SKM-1 (cell line): ENCODE results near the gene NKAIN4.

Experiments used
- DNase-seq: peaks from one replicate; lab custom pipeline; 2025; ENCODE audit not compliant: unreplicated experiment; lab: John Stamatoyannopoulos, UW

The NKAIN4 gene

DNA sequence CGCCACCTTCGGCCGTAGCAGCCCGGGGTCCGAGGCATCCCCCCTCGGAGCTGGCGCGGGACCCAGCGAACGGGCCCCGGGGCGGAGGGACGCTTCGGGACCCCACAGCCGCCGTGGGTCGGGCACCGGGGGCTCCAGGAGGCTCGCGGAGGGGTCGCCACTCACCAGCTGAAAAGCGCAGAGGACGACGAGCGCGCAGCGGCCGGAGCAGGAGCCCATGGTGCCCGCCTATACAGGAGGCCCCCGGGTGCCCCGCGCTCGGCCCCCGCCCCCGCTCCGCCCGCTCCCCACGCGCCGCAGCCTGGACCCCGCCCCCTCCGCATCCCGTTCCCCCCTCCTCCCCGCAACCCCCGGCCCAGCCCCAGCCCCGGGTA lies at the start of gene NKAIN4:
Gene NKAIN4 (minus strand): TSS at position 232 of the 374 bp plus-strand sequence. CDS start 13 bp downstream, at position 219.
- no peak for DNase-seq

DNA sequence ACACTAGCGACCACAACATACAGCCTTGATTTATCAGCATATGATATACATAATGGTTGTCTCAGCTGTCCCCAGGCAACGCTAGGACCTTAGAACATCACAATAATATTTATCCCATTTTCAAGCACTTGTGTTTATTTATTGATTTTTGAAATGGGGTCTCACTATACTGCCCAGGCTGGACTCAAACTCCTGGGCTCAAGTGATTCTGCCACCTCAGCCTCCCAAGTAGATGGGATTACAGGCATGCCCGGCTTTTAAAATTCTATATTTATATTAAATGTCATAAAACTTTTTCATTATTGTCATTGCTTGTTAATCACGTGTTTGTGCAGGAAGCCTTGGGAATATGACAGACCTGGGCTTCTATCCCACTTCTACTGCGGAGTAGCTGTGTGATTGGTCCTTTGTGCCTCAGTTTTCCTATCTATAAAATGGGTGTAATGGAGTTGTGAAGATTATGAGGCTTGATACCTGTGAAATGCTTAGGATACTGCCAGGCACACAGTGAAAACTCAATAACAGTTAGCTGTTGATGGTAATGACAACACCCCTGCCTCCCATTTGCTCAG lies 48.9 kb upstream of the NKAIN4 start:
- no peak for DNase-seq

DNA sequence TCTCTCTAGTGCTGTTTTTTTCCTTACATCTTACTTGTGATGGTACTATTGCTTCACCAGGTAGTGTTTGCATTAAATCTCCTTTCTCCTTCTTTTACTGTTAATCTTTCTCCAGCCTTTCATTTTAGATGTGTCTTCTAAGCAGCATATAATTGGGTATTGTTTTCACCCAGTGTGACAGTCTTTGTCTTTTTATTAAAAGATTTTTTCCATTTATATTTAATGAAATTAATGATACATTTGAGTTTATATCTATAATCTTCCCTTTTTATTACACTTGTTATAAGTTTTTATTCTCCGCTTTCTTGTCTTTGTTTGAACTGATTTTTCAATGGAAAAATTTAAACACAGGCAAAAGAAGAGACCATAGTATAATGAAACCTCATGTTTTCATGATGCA lies 47.4 kb upstream of the NKAIN4 start:
- no peak for DNase-seq

DNA sequence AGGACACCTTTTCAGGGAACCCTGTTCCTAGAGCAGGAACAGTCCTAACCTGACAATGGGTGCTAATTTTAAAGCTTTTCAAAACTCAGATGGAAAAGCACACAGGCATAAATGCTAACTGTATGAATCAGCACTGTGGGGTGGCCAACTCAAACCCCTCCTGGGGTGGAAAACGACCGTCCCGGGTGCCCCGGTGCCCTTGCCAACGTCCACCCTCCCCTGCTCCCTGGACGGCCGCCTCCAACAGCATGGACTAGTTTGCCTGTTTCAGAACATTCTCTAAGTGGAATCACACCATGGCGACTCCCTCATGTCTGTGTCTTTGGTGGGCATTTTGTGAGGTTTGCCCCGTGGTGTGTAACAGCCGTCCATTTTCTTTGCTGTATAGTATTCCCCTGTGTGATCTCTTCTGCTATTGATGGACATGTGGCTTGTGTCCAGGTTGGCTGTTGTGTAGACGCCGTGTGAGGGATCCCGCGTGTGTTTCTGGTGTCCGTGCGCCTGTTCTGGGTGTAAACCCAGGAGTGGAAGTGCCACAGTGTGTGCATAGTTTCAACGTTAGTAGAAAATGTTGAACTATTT lies 44.6 kb upstream of the NKAIN4 start:
- DNase-seq = no peak

DNA sequence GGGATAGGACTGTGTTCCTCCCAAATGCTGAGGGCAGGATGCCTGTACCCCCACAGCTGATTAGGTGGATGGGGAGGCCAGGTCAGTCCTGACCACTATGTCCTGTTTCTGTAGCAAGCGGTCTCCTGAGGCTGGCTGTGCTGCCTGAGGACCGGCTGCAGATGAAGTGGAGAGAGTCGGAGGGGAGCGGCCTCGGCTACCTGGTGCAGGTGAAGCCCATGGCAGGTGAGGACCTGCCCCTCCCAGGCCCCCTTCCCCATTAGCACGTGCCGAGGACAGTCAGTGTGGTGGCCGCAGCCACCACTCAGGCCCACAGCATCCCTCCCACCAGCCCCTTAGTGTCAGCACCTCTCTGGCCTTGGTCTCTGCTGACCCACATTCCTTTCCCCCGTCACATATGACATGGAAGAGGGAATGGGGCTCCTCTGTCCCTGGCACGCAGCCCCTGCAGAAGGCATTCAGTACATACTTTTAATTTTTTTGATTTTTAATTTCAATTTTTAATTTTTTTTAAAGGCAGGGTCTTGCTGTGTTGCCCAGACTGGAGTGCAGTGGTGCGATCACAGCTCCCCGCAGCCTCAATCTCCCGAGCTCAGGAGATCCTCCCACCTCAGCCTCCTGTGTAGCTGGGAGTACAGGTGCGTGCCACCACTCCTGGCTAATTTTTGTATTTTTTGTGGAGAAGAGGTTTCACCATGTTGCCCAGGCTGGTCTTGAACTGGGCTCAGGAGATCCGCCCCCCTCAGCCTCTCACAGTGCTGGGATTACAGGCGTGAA lies 43.7 kb upstream of the NKAIN4 start:
- DNase-seq = no peak

DNA sequence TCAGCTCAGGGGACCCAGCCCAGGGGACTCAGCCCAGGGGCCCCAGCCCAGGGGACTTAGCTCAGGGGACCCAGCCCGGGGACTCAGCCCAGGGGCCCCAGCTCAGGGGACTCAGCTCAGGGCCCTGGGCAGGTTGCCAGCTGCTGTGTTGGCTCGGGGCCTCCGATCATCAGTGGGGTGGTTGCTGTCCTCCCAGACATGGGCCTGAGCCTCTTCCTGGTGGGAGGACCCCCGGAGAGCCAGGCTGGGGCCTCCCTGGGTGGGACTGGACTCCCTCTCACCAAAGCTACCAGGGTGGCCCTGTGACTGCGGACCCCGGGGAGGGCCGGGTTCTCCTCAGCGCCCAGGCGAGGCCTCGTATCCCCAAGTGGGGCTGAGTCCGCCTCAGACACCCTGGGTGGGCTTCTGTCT lies 43.1 kb upstream of the NKAIN4 start:
- DNase-seq = no peak

DNA sequence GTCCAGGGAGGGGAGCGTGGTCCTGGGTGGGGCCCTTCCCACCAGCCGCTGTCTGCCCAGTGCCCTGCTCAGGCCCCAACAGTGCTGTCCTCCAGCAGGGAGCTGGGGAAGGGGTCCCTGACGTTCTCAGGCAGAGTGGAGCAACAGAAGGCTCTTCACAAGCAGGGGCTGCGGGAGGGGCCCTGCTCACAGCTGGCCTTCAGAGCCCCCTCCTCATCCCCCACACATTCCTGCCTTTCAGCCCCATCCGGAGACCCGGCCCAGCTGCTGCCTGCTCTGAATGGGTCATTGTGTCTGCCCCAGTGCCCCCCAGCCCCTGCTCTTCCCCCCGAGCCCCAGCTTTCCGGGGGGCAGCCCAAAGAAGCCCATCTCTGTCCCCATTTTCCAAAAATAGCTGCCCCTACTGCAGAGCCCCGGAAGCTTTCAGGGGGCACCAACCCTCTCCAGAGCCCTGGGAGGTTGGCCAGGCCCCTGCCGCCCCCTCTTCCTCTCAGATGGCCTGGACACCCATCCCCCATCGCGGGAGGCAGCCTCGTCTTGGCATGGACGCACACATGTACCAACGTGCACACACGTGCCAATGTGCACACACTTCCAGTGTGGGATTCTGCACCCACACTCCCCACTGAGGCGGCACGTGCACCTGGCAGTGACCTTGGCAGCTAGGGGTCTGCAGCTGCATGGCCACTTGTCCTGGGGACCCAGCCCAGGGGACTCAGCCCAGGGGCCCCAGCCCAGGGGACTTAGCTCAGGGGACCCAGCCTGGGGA lies 42.5 kb upstream of the NKAIN4 start:
- DNase-seq = no peak

DNA sequence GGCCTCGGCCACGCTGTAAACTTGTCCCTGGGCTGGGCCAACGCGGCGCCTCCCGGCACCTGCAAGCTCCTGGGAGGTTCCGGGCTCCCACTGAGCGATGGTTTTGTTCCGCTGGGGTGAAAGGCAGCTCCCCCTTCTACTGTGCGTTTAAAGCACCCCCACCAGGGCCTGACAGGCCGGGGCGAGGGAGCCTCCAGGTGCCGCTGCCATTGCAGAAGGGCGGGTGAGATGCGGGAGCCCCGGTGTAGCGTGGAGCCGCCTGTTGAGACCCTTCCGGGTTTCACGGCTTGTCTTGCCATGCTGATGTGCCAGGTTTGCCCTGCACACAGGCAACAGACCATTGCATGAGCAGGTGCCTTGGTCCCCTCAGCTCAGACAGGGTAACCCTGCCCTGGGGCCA lies 41.6 kb upstream of the NKAIN4 start:
- DNase-seq = no peak

DNA sequence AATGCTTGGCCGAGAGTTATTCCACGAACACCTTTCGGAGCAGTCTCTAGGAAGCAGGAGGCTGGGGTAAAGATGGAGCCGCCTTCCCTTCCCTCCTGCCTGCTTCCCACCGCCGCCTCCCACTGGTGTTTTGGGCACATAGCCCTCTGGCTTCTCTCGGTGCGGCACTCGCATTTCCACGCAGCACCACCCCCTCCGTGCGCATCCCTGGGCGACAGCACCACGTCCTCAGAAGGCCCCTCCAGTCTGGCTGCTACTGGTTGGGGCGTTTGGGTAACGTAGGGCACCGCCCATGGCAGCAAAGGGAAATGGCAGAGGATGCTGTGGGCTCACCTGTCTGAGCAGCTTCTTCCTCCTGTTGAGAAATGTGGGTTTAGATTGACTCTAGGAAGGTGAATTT lies 41.2 kb upstream of the NKAIN4 start:
- no peak for DNase-seq

DNA sequence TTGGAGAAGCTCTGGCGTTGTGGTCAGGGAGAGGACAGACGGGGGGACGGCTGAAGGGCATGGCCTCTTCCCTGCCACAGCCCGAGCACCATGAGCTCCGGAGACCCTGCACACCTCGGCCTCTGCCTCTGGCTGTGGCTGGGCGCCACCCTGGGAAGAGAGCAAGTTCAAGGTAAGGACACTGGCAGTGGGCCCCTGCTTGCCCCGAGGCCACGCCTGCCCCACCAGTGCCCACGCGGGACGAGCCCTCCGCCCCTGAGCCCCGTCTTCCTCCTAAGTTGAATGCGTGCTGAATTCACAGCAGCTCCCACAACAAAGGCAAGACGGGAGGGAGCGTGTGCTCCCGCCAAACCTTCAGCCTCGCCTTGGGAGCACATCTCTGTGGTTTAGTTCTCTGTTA lies 40.8 kb upstream of the NKAIN4 start:
- DNase-seq = no peak

DNA sequence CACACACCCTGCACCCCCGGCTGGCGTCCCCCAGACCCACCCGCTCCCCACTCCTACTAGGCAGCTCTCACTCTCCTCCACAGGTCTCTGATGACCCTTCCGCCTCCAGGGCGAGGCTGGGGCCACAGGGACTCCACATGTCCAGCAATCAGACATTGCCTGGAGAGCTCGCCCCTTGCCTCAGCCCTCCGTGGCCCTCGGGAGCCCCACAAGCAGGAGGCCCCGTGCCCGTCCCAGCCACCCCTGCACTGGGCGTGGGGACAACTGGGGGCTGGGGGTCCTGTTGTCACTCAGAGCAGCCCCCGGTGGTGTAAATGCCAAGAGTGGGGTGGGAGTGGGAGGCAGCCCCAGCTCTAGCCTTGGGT lies 40.3 kb upstream of the NKAIN4 start:
- no peak for DNase-seq

DNA sequence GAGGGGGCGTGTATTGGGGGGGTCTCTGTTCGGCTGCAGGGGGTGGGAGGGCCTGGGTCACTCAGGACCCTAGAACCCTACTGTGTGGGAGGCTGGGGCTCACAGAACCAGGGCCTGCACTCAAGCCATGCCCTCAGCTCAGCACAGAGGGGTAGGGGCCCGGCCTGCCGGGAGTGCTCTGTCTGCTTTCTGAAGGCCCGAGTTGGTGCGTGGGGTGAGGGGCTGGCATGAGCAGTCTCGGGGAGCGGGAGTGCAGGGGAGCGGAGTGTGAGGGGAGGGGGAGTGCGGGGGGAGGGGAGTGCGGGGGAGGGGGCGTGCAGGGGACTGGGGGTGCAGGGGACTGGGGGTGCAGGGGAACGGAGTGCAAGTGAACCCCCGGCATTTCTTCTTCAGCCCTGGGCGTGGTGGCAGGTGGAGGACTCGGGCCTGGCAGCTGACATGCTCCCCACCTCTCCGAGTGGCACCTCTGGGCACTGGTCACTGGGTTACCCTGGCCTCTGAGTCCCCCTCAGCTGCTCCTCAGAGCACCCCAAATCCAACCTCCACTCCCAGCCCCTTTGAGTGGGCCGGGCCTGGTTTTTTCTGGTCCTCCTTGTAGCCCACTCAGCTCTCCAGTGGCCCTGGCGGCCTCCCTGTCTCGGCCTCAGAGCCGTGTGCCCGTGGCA lies 39.7 kb upstream of the NKAIN4 start:
- no peak for DNase-seq

DNA sequence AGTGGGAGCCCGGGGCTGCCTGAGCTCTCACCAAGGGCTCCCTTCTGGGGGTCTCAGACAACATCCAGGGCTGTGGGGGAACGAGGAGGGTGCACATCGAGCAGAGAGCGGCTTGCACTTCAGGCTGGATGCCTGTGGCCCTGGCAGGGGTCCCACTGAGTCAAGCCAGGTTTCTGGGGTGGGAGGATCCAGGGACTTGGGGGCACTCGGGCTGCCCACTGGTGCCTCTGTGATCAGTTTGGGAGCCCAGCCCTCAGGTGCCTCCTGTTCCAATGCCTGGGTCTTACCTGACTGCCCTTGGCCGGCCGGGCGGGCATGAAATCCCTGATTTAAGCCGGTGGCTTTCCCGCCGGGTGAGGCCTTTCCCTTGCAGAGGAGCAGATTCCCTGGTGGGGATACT lies 39.2 kb upstream of the NKAIN4 start:
- no peak for DNase-seq

DNA sequence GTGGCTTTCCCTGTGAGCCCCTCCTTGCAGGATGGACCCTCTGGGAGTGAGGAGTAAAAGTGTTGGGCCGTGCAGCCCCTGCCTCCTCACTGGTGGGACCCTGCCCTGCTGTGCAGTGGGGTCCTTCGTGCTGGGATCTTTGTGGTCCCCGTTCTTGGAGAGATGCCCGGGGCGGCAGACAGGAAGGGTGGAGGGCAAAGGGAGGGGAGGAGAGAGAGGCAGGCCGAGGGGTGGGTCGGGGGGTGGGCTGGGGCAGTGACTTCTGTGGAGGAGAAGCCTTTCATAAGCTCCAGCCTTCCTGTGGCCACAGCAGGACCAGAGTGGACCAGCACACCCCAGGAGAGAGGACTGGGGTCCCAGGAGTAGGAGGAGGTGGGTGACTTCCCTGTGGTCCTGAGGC lies 38.6 kb upstream of the NKAIN4 start, which contains the start of gene COL20A1:
Gene COL20A1 (plus strand): TSS at position 283 of the 400 bp plus-strand sequence. CDS start 1,922 bp downstream, outside the sequence.
- no peak for DNase-seq

DNA sequence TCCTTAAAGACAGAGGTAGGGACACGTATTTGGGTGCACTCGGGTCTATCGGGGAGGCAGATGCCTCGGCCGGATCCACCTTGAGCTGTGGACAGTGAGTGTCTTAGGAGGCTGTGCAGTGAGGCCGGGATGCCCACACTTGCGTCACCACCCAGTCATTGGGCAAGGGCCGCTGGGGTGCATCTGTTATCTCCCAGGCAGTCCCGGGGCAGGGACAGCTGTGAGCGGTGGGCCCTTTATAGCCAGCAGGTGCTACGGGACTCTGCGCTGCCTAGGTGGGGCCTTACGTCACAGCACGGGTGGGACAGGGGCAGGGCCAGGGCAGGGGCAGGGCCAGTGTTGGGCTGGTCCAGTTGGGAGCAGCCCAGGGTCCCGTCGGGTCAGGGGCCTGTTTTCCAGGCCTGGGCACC lies 38.0 kb upstream of the NKAIN4 start:
- DNase-seq = no peak

DNA sequence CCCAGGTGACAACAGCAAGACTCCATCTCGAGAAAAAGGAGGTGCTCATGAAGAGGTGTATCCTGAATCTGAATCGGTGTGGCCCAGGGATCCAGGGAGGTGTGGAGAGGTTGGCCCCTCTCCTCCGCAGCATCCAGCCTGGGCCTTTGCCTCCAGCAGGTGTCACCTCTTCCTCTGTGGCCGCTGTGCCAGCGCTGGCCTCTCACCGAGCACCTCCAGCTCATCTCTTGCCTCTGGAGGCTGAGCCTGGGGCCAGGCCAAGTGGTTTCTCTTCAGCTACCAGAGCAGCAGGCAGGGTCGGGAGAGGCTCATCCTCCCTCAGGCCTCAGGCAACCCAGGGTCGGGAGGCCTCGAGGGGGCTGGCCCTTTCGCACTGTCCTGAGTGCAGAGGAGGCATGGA lies 37.5 kb upstream of the NKAIN4 start:
- DNase-seq = no peak

DNA sequence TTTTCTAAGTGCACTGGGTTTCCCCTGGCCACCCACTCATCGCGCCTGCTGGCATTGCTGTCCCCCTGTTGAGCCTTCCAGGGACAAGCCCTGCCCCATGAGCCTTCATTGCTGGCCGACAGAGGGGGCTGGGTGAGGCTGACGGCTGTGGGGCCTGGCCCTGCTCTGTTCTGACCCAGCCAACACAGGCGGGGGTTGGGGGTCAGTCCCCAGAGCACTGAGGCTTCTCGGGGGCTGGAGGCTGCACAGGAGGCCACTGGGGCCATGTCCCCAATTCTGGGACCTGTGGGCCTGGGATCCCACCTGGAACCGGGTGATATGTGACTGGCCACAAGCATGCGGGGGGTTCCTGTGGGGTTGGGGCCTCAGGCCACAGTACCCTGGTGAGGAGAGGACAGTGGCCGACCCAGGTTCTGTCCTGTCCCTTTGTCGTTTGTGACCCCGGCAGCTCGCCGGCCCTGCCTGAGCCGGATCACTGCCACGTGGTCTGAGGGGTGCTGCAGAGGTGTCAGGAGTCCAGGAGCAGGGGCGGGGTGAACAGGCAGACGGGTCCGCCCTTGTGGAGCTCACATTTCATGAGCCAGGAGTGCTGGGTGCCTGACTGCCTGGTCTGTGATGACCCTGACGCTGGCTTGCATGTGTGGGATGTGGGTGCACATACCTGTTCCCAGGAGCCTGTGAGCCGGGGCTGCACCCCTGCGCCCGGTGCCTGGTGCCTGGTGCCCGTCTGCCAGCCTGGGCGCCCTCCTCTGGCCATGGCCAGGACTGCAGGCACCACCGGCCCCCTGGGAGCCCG lies 36.6 kb upstream of the NKAIN4 start:
- DNase-seq = no peak

DNA sequence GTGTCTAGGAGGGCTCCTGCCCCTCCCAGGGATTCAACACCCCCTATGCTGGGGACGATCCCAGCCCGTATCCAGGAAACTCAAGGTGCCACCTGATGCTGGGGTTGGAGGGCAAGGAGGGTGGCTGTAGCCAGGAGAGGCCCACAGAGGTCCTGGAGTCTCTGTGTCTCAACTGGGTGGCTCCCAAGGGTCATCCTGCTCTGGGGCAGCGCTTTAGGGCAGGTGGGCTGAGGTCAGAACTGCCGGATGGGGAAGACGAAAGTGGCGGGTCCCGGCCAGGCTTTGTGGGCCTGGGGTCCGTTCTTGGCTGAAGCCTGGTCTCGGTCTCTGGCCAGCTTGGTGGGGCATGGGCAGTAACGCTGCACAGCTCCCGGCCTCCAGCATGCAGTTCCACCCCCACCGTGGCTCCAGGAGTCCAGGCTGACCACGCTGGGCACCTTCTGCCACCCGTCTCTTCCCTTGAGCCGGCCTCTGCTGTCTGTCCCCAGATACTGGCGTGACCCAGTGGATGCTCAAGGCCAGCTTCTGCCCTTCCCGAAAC lies 35.9 kb upstream of the NKAIN4 start:
- no peak for DNase-seq

DNA sequence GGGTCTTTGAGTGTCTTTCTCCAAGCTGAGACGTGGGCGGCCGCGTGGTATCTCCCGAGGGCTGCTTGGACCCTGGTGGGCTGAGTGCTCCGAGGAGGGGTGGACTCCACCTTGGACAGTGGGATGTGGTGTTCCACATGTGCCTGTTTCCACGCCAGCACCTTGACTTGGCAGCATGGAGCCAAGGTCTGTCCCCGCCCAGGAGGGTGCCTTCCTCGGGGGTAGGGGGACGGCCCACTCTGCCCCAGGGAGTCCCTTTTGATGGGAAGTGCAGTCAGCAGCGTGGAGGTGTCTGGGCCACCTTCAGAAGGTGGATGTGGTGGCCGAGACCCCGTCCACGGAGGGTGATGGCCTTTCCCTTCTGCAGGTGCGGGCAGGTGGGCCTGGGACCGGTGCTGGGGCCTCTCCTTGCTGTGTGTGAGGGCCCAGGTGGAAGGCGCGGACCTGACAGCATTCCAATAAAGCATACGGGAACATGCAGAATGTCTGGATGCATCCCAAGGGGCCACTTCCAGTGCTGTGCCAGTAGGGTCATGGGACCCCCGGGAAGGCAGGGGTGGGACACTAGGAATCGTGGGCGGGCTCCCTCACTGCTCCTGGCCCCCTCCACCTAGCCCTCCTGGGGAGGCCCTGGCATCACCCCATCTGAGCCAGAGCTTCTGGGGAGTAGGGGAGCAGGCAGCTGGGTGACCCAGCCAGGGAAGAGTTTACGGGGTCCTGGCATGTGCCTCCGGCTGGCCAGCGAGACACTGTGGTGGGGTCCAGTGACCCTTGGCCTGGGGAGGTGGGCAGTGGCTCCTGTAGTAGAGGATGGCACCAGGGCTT lies 35.3 kb upstream of the NKAIN4 start:
- no peak for DNase-seq
